NOMO-1 treated with DMSO at 0.1 percent for 48 hours (cell line): ENCODE results near the gene HDAC9.
A peak's percentile ranks its signal among the peaks of the same experiment; 100 is the strongest.

Experiments used
- DNase-seq: peaks from one replicate; lab custom pipeline; 2025; ENCODE audit not compliant: unreplicated experiment; lab: John Stamatoyannopoulos, UW

HDAC9 gene

DNA sequence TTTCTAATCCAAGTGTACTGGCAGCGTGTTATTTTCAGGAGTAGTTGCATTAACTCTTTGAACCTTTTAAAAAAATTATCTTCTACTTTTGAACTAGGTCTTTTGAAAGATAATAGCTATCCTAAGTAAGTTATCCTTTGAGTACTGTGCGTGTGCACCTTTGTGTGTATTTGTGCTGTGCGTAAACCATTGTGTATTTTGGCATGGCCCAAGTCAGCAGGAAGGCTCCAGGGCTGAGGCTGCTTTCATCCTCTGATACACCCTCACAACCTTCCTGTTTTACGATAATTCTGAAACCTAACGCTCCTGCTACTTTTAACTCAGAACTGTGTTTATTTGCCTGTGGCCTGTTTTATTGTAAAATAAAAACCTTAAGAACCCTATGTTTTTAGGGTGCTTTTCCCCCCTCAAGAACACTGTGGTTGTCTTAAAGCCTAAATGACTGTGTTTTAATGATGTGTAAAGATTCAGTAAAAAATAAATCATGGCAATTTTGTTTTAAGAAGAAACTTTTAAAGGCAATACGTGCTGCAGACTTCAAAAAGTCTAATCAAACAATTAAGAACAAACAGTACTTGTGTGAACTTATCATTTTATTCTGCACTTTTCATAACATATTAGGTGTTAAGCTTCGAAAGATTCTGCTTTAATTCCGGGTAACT lies 57.5 kb downstream of the HDAC9 start:
- no peak for DNase-seq

DNA sequence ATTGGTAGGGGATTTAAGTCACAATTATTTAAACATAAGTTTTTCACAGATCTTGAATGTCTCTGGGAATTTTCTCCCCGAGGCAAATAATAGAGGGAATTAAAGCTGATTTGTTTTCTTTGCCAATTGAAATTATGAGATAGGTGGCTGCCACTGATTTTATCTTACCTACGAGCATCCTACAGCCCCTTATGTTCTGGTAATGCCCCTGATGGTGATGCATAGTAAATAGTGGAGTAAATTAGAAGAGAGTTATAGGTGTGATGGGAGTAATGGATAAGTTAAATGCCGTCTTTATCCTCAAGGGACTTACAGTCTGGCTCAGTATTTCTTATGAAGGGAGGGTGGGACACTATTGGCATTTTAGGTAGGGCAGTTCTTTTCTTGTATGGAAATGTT lies 58.1 kb downstream of the HDAC9 start:
- DNase-seq: no peak

DNA sequence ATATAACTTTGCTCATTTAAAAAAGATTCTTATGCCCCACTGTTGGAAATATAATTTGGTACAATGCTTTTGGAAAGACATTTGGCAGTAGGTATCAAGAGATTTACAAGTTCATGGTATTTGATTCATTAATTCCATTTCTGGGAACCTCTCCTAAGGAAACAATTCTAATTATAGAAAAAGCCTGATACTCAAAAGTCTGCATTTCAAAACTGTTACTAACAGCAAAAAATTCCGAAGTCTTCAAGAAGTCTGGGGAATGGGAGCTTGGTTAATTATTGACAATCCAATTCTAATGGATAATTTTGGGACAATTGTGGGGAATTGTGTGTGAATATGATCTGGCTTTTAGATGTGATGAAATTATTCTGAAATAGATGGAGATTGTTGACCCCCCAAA lies 59.6 kb downstream of the HDAC9 start:
- no peak for DNase-seq

DNA sequence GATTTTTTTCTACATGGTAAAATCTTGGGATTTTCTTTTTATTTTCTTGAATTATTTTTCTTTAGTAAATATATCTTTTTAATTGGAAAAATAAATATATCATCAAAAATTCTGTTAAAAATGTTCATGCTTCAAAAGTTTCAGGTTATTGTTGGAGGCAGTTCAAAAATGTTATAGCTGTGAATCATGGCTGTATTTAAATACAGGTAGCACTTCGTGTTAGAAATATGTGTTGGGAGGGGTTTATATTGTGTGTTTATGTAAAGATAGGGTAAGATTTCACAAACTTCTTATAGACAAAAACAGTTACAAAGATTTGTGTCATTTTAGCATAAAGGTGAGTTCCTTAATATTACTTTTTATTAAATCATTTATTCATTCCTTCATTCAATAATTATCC lies 60.4 kb downstream of the HDAC9 start:
- no peak for DNase-seq

DNA sequence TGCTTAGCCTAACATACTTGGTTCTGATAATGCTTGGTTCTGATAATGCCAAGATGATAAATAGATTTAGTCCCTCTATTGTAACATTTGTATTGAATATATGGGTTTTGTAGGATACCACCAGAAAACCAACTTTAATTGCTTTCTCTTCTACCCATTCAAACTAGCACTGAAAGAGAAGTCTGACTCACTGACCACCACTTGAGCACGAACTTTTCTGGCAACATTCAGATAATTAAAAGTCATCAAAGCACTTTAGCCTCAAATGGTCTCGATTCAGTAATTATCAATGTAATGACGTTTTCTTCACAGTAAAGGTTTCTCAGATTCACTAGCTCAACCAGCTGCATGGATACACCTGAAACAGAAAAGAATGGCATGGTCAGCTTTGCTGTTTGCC lies 63.0 kb downstream of the HDAC9 start:
- DNase-seq: no peak

DNA sequence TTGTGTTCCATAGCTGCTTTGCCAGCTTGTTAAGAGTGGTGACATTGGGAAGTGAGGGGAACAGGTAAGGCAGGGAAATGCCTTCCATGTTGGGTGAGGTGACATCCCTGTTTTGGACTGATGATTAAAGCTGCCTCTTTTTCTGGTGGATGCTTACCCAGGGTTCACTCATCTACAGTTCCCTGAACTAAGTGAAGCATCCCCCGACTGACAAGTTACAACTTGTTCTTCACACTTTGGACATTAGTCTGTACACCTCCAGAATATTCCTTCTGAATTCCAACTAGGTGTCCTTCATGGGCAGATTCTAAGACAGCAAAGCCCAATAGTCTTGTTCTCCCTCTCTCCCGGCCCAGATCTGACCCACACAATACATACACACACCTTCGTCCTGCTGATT lies 63.4 kb downstream of the HDAC9 start:
- DNase-seq: no peak

DNA sequence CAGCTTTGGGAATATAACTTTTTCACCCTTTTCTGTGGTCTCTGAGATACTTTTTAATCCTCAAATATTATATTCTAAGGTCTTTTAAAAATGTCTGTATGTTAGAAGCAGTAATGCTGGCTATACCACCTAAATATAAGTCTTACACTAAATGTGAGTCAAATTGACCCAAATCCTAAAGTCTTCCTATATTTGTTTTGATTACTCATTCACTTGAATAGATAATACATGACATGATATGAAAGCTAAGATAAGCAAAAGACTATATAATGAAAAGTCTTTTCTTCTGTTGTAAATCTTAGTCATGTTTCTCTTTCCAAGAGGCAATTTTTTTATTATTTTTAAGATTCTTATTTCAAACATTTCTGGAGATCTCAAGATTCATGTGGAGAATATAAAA lies 64.2 kb downstream of the HDAC9 start:
- DNase-seq: no peak

DNA sequence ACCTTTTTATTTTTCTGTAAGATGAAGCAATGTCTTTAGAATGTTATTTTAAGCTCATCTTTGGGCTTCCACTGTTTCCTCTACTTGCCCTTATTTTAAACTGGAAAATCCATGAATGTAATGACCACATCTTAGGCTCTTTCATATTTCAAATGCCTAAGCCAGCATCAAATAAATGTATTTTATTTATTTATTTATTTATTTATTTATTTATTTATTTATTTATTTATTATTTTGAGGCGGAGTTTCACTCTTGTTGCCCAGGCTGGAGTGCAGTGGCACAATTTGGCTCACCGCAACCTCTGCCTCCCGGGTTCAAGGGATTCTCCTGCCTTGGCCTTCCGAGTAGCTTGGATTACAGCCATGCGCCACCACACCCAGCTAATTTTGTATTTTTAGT lies 69.2 kb downstream of the HDAC9 start:
- DNase-seq: no peak

DNA sequence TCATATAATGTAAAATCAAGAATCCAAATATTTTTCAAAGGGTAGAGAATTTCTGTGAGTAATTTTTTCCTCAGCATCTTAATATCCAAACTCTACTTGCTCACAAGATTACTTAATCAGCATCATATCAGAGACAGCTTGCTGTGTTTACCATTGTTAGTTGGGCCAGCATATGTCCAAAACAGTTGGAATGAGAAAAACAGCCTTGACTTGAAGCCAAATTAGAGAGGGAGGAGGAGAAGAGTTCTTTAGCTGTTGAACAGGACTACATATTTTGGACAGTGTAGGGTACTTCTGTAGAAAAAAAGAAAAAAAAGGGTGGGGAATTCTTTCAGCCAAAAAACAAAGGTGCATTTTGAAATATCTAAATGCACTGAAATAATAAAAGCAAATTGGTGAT lies 69.8 kb downstream of the HDAC9 start:
- DNase-seq: no peak

DNA sequence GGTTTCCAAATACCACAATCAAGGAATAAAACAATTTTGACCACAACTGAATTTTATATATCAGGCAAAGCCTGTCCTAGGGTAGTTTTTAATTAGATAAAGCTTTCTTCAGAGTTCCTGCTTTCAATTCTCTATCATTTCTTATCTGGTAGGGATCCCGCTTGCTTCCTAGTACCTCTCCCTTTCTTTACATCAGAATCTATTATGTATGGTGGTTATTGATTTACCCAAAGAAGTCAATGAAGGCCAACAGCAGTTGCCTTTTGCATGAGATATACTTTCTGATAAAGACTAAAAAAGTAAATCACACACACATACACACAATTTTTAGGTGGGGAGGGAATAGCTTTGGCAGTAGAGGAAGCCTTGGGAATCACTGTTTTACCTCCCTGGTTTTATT lies 70.7 kb downstream of the HDAC9 start:
- no peak for DNase-seq

DNA sequence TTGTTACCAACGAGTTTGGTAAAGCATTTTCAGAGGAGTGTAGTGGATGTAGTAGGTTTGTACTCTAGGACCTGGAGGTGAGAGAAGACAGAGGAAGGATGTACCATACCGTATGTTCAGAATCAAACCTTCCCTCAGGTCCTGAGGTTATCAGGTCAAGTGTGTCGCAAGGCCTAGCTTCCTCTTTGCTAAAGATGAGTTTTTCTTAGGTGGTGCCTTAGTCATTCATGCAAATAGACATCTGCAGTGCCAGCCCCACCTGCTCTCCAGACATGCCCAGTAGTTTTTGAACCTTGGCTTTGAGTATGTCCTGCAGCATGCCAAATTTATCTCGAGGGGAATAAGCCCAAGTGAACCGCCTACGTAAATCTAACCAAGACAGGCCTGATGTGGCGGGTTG lies 71.3 kb downstream of the HDAC9 start:
- peak; percentile 59 for DNase-seq

DNA sequence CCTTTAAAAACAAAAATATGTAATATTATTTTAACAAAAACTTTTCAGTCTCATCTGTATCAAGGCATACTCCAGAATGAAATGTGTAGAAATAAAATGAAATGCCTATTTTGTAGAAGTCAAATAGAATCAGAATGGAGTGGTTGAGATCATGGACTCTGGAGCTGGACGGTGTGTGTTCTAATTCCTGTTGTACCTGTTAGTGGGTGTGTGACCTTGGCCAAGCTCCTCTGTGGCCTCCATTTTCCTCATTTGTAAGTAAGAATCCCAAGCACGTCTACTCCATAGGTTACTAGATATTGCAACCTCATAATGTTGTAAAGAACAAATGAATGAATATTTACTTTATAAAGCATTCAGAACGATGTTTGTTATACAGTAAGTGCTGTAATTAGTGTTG lies 74.9 kb downstream of the HDAC9 start:
- DNase-seq: no peak

DNA sequence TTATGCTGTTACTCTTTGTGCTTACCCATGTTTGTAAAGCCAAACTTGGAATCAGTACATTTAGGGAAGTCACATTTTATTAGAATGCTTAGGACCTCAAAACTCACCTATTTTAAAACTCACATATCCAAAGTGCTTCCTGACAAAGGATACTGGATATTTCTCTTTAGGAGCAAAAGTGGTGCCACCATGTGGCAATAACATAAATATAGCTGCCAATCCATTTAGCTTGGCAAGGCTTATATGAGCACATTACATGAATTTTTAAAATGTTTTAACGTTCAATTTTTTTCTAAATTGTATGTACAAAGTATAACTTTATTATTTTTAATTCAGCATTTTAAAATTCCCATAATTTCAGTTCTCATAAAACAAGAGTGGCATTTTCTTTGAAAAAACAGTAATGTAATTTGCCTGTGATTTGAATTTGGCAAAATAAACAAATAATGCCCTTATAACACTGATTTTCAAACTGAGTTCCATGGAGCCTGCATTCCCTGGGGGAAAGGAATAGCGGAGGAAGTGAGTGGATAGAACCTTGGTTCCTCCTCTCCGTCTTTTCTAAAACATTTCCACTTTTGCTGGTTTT lies 75.4 kb downstream of the HDAC9 start:
- DNase-seq: no peak

DNA sequence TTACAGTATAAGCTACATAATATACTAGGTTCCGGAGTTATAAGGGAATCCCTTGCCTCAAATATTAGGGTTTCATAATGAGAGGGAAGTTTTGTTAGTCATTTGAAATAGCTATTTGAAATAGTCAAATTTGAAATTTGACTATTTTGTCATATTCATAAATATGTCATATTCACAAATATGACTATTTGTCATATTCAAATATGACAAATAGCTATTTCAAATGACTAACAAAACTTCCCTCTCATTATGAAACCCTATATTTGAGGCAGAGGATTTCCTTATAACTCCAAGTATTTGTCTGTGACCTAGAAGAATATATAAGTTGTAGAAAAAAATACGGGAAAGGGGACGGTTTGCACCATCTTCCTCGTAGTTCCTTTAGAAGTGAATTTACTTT lies 76.6 kb downstream of the HDAC9 start:
- no peak for DNase-seq

DNA sequence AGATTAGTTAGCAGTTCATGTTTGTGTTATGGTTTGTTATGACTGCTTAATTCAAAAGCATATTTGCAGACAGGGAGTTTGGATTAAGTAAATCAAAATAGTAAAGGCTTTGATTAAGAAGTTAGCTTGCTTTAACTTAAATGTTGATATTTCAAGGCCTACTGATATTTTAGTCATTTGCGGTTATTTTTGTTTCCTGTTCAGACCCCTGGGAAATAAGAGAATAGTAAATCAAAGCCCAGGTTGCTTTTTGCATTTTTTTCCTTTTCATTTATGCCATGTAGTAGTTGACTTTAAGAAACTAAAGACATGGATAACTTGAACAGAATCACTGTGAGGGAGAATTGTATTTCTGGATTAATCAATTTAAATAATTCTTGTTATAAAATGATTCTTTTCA lies 77.3 kb downstream of the HDAC9 start:
- DNase-seq: no peak

DNA sequence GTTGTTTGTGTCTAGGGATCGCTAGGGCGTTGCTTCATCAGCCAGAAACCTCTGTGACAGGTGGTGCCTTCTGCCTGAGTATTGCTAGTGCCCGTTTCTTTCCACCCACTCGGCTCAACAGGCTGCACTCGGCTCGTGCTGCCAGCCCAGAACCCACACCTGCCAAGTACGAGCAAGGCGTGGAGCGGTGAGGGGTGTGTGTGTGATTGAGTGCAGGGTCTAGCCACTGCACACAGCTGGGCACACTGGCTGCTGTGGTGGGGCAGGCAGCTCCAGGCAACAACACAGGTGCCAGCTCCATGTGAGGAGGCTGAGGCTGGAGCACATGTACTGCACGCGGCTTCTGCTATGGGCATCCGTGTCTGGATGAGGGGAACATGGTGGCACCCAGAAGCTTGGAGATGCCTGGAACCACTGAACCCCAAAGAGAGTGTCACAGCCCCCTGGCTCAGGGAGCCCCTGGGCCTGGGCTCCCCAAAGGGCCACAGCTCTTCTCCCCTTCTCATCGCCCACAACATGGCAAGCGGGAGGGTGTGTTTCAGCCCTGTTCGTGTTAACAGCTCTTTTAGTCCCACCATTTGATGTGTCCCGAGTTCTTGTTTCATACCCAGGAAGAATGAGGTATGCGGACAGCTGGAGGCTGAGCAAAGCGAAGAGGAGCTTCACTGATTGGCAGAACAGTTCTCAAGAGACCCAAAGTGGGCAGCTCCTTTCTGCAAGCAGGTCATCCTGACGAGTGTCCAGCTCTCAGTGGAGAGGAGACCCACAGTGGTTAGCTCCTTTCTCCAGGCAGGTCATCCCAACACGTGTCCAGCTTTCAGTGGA lies 78.1 kb downstream of the HDAC9 start:
- no peak for DNase-seq

DNA sequence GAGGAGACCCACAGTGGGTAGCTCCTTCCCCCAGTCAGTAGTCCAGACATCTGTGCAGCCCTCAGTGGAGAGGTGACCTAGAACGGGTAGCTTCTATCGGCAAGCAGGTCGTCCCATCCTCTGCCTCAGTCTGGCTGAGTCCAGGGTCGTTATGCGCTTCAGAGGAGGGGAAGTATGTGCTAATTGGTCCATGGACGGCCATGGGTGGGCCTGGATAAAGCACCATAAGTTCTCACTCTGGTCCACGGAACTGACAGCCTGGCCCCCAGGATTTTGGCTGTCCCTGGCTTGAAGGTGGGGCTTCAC lies 78.6 kb downstream of the HDAC9 start:
- no peak for DNase-seq

DNA sequence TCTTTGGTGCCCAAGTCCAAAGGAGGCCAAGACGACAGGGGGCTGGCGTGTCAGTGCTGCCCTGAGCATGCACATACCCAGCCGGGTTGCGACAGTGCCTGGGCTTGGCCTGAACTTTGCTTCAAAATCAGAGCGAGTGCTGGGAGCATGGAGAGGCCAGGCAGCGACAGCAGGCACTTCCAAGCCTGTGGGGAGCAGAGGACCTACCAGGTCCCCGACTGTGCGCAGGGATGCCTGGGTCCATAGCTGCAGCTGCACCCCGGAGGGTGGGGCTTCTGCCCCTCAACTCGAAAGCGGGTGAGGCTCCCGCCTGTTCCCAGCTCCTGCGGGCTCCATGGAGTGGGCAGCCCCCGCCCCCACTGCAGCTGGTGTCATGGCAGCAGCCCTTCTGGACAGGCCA lies 79.1 kb downstream of the HDAC9 start:
- no peak for DNase-seq

DNA sequence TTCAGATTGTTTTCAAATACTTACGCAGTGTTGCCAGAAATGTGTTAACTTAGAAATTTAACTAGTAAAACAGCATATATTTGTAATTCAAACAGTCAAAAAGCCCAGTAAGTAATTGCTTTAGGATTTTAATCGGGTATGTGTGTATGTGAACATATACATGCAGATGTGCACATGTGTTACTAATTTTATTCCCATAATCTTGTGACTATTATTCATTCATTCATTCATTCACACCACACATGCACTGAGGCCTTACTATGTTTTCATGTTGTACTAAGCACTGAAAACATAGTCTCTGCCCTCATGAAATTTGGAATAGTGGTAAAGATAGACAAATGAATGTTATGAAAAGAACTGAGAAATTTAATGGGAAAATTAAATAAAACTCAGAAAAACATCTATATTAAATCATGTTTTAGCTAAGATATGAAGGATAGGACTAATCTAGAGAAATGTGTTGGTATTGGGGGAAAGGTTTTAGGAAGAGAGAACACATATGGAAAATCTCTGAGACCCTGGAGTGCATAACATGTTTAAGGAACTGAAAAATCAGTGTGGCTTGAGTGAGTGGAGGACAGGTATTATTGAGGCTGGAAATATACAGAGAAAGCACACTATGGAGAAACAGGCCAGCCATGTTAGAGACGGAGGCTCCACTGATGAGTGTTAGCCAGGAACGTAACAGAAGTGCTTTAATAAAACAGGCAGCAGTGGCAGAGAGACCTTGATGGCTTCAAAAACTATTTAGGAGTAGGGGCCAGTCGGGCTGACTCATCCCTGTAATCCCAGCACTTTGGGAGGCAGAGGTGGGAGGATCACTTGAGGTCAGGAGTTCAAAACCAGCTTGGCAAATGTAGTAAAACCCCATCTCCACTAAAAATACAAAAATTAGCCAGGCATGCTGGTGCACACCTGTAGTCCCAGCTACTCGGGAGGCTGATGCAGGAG lies 80.3 kb downstream of the HDAC9 start:
- DNase-seq: no peak

DNA sequence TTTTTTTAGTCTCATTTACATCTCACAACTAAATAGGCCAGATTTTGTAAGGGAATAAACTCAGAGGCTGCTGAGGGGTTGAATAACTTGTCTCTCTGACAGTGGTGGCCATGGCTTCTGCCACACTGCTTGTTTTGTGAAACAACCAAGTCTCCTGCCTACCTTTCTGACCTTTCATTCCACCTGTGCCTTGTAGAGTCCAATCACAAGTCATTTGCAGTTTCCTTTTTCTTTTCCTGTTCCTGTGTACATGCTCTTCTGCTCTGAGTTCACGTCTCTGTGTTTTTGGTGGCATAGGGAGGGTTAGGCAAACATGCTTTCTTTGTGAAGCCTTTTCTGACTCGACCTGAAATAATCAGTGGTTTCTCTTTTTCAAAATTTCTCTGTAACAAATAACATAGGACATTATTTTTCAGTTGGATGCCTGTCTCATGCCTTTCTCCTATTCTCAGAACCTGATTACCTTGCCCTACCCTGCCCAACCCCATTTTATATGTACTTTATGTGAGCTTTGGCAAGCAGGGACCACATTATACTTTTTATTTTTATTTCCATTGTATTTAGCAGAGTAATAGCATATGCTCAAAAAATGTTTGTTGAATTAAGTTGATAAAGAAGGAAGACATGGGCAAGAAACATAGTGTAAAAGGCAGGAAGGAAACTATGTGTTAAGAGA lies 81.7 kb downstream of the HDAC9 start:
- no peak for DNase-seq

DNA sequence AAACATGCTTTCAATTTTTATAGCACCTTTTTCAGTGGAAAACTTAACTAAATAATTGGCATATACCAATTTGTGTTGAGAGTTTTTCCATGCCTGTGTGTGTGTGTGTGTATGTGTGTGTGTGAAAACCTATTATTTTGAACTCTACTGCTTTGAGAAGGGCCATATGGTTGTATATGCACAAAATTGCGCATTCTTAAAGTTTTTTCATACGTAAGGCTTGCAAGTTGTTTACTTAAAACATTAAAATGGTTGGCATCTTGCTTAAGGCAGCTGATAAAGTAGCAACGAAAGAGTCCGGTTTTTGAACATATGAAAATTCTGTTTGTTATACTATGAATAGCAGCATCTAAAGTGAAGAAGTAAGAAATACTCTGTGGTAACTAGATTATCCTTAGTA lies 84.1 kb downstream of the HDAC9 start:
- no peak for DNase-seq
